CD4-positive, alpha-beta T cell (primary cell): ENCODE data around the gene COPZ1. TPM values are rescaled to one million over a fixed set of nuclear protein-coding genes. Genes with fewer than 3 reads are reported as not detected.

Source experiments
- ATAC-seq: fragments of 200-7000 bp; cut with Tn5 transposase; one replicate; pipeline ENCODE4 v1.10.0; 2022; ENCODE audit warnings: mild to moderate bottlenecking; ENCODE audit not compliant: poor library complexity
- CTCF ChIA-PET: fragments of 350-600 bp; sonication (Branson Sonifier 250); formaldehyde crosslinking; loops from one replicate; lab custom pipeline; 2021; ENCODE audit warnings: antibody characterized with exemption, inconsistent platforms; lab: Charles Lee
- POLR2A ChIA-PET: fragments of 350-600 bp; sonication (Branson Sonifier 250); formaldehyde crosslinking; loops from one replicate; lab custom pipeline; 2021; ENCODE audit warnings: antibody characterized with exemption, inconsistent platforms; lab: Charles Lee
- DNase-seq, 14 experiments: peaks; one replicate each; pipeline ENCODE4 v3.0.0-alpha.2; 2013 to 2020; ENCODE audit warnings: mixed read lengths in 2 of 14
- H3K27ac ChIP-seq, 2 donors: one replicate each; pipeline versions ENCODE4 v1.5.1 to v1.7.0; 2013; ENCODE audit warnings: low read length in 2 of 2, low read depth in 1 of 2, mild to moderate bottlenecking in 1 of 2
- H3K27me3 ChIP-seq, 2 experiments: 1 replicate in 1 of 2; 2 replicates in 1 of 2; pipeline versions ENCODE4 v1.6.1 to v1.7.0; 2013; ENCODE audit warnings: low read length in 2 of 2, control low read depth in 1 of 2, mild to moderate bottlenecking in 1 of 2, moderate library complexity in 1 of 2; ENCODE audit not compliant: insufficient read depth in 2 of 2, control insufficient read depth in 1 of 2
- H3K36me3 ChIP-seq: one replicate; pipeline ENCODE4 v1.6.1; 2013; ENCODE audit warnings: low read length, control low read depth; ENCODE audit not compliant: insufficient read depth
- H3K4me1 ChIP-seq: one replicate; pipeline ENCODE4 v1.6.1; 2013; ENCODE audit warnings: low read length, control low read depth; ENCODE audit not compliant: insufficient read depth
- H3K4me3 ChIP-seq: one replicate; pipeline ENCODE4 v1.5.1; 2013; ENCODE audit warnings: mild to moderate bottlenecking, low read length, moderate library complexity
- H3K9me3 ChIP-seq, 2 experiments: 1 replicate in 1 of 2; 2 replicates in 1 of 2; pipeline versions ENCODE4 v1.6.1 to v1.7.0; 2013; ENCODE audit warnings: low read length in 2 of 2, mild to moderate bottlenecking in 2 of 2, control low read depth in 1 of 2, moderate library complexity in 1 of 2; ENCODE audit not compliant: control insufficient read depth in 1 of 2, insufficient read depth in 1 of 2
- H3K27ac Mint-ChIP-seq: one replicate; pipeline ENCODE4 v1.8.0; 2020; ENCODE audit warnings: mixed read lengths
- H3K27me3 Mint-ChIP-seq: one replicate; pipeline ENCODE4 v1.8.0; 2021; ENCODE audit warnings: mixed read lengths
- H3K36me3 Mint-ChIP-seq: one replicate; pipeline ENCODE4 v1.8.0; 2021; ENCODE audit warnings: low read depth, mixed read lengths
- H3K4me1 Mint-ChIP-seq: one replicate; pipeline ENCODE4 v1.8.0; 2021; ENCODE audit warnings: low read depth, mixed read lengths
- H3K4me3 Mint-ChIP-seq: one replicate; pipeline ENCODE4 v1.8.0; 2020; ENCODE audit warnings: mild to moderate bottlenecking, mixed read lengths
- H3K9me3 Mint-ChIP-seq: one replicate; pipeline ENCODE4 v1.8.0; 2020; ENCODE audit warnings: mixed read lengths
- CTCF ChIP-seq: fragments of 200-600 bp; IDR thresholded peaks from one replicate; pipeline ENCODE4 v1.8.0; 2022; ENCODE audit warnings: antibody characterized with exemption, mild to moderate bottlenecking
- intact Hi-C, 2 experiments: fragments of 100-400 bp; cut with DNase I in 1 of 2; cut with micrococcal nuclease in 1 of 2; formaldehyde crosslinking; loops; one replicate each; pipeline versions ENCODE4 v1.15.1 to v1.9.0; 2023 to 2025; cut with DNase I, micrococcal nuclease
- total RNA-seq, 174 experiments: library from RNA in 2 of 174; stranded (reverse) in 2 of 174; gene quantifications; one replicate each; pipeline ENCODE4 v1.2.3 and lab custom pipeline; 2021 to 2026

COPZ1 gene
- total RNA-seq, 2 experiments from 2014 or later, result 31.2 to 33.9 TPM

GRCh38 chr12:54372113-54372806 lies 47.3 kb downstream of the COPZ1 start:
- no peak for ATAC-seq
- H3K36me3 Mint-ChIP-seq, result no peaks in the 10 kb centered on the region
- peak overlapping the region; percentile 21 for H3K4me3 Mint-ChIP-seq
- Histone ChIP-seq H3K4me1 (peaks cover 26% of the 10 kb centered on the region), H3K9me3 (no peaks in the 10 kb centered on the region), H3K27ac (no peak overlapping the region), H3K4me3 (no peak overlapping the region), H3K27me3 (no peaks in the 10 kb centered on the region), H3K36me3 (no peaks in the 10 kb centered on the region)
- ChIA-PET POLR2A (no interaction called here), CTCF (interaction anchor here (0.9 kb wide), 1 partner anchor 68 kb away, joined by 3 read pairs; no protein-coding TSS in a partner anchor)
- no peak for TF ChIP-seq CTCF
- no peak overlapping the region for H3K27ac Mint-ChIP-seq
- no peaks in the 10 kb centered on the region for H3K27me3 Mint-ChIP-seq
- intact Hi-C loops, result loop anchor here in 1 of 2 experiments (5.0 kb wide), 1 partner anchor 35 kb away; no protein-coding TSS in a partner anchor
- DNase-seq, result no peak
- H3K9me3 Mint-ChIP-seq, result no peaks in the 10 kb centered on the region
- H3K4me1 Mint-ChIP-seq, result peaks cover 27% of the 10 kb centered on the region

GRCh38 chr12:54373649-54374561 lies 49.0 kb downstream of the COPZ1 start:
- Histone ChIP-seq H3K4me3 (no peak overlapping the region), H3K9me3 (no peaks in the 10 kb centered on the region), H3K4me1 (peaks cover 15% of the 10 kb centered on the region), H3K27me3 (no peaks in the 10 kb centered on the region), H3K27ac (no peak overlapping the region), H3K36me3 (no peaks in the 10 kb centered on the region)
- ChIA-PET CTCF (interaction anchor here (0.6 to 1.2 kb wide), 2 partner anchors 12 to 25 kb away, joined by 3 read pairs; no protein-coding TSS in a partner anchor), POLR2A (no interaction called here)
- Mint-ChIP-seq H3K9me3 (no peaks in the 10 kb centered on the region), H3K36me3 (no peaks in the 10 kb centered on the region), H3K27me3 (no peaks in the 10 kb centered on the region), H3K4me1 (peaks cover 17% of the 10 kb centered on the region), H3K4me3 (no peak overlapping the region), H3K27ac (no peak overlapping the region)
- TF ChIP-seq CTCF, result no peak
- DNase-seq, result no peak
- intact Hi-C loops, result loop anchor here in 1 of 2 experiments (5.0 kb wide), 1 partner anchor 37 kb away; no protein-coding TSS in a partner anchor
- ATAC-seq, result no peak

- ATAC-seq (no peak), DNase-seq (no peak)
- no peak overlapping the region for H3K4me3 ChIP-seq
- ChIA-PET CTCF (interaction anchor here (1.2 kb wide), 1 partner anchor 24 kb away, joined by 3 read pairs; no protein-coding TSS in a partner anchor), POLR2A (no interaction called here)
- no peak overlapping the region for H3K27ac ChIP-seq
- H3K9me3 ChIP-seq, result no peaks in the 10 kb centered on the region
- Mint-ChIP-seq H3K4me3 (no peak overlapping the region), H3K9me3 (no peaks in the 10 kb centered on the region), H3K36me3 (no peaks in the 10 kb centered on the region), H3K4me1 (peaks cover 15% of the 10 kb centered on the region), H3K27ac (no peak overlapping the region), H3K27me3 (no peaks in the 10 kb centered on the region)
- H3K4me1 ChIP-seq, result peaks cover 15% of the 10 kb centered on the region
- no peaks in the 10 kb centered on the region for H3K27me3 ChIP-seq
- no peaks in the 10 kb centered on the region for H3K36me3 ChIP-seq
- intact Hi-C loops, result loop anchor here in 1 of 2 experiments (5.0 kb wide), 1 partner anchor 37 kb away; no protein-coding TSS in a partner anchor
- no peak for TF ChIP-seq CTCF
Observed at GRCh38 chr12:54374562-54375258, 49.8 kb downstream of the COPZ1 start.
